ENCODE data around the gene LIMS2. TPM values are rescaled to one million over a fixed set of nuclear protein-coding genes. Genes with fewer than 3 reads are reported as not detected.

LIMS2 gene
- total RNA-seq, 2 experiments from 2014 or later: 1.6 to 24.9 TPM

DNA sequence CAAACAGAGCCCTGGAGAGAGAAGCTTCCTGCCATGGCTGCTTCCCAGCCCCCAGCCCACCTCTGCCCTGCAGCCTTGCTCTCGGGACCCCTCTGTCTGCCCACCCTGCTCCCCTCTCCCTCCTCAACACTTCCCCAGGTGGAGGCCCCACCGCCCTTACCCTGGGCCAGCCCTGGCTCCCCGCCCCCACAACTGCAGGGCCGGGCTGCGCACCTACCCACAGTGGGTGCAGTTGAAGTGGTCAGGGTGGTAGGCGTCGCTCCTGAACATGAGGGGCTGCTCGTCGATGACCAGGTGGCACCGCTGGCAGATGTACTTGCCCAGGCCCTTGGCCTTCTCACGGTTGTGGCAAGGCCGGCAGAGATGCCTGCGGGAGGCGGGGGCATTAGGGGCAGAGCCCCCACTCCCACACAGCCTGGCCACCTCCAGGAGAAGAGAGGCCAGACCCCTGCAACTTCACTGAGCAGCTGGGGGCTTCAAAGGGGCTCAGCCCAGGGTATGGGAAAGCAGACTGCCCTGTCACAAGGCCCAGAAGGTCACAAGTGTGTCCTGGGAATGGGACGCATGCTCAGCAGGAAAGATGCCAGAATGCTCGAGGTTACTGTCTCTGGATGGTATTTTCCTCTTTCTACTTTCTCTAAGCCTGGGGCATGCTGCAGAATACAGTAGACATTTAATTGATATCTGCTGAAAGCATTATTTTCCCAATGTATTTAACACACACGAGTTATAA is 32.5 kb downstream of the LIMS2 start:
- Histone ChIP-seq H3K79me2 (ENCODE audit: insufficient read depth, low read depth, low read length) (no peaks in the 10 kb centered on the region), H3K27ac (ENCODE audit: low read depth, low read length, poor library complexity, severe bottlenecking) (no peak overlapping the region), H4K20me1 (ENCODE audit: insufficient read depth, low read length) (no peaks in the 10 kb centered on the region), H3K9me3 (ENCODE audit: low read length) (no peaks in the 10 kb centered on the region), H2AFZ (ENCODE audit: low read length) (no peak overlapping the region), H3K9me2 (ENCODE audit: insufficient read depth, low read length) (no peaks in the 10 kb centered on the region), H3K4me3 (ENCODE audit: low read depth, low read length, poor library complexity, severe bottlenecking) (no peak overlapping the region), H3K4me1 (ENCODE audit: insufficient read depth, low read length, poor library complexity, severe bottlenecking) (peaks cover 11% of the 10 kb centered on the region), H3K36me3 (ENCODE audit: insufficient read depth, low read length) (no peaks in the 10 kb centered on the region), H3K4me2 (ENCODE audit: low read length) (no peak overlapping the region)
- no peak for DNase-seq (ENCODE audit: low spot score)
- intact Hi-C loops (cut with micrococcal nuclease; ENCODE audit: unreplicated experiment): no loop called here
- TF ChIP-seq EZH2phosphoT487 (IDR thresholded peaks at IDR 0.05; ENCODE audit: borderline replicate concordance, low read depth, low read length): no peak
- TF ChIP-seq, protein P1, sequence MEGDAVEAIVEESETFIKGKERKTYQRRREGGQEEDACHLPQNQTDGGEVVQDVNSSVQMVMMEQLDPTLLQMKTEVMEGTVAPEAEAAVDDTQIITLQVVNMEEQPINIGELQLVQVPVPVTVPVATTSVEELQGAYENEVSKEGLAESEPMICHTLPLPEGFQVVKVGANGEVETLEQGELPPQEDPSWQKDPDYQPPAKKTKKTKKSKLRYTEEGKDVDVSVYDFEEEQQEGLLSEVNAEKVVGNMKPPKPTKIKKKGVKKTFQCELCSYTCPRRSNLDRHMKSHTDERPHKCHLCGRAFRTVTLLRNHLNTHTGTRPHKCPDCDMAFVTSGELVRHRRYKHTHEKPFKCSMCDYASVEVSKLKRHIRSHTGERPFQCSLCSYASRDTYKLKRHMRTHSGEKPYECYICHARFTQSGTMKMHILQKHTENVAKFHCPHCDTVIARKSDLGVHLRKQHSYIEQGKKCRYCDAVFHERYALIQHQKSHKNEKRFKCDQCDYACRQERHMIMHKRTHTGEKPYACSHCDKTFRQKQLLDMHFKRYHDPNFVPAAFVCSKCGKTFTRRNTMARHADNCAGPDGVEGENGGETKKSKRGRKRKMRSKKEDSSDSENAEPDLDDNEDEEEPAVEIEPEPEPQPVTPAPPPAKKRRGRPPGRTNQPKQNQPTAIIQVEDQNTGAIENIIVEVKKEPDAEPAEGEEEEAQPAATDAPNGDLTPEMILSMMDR (conservative IDR thresholded peaks at IDR 0.05; ENCODE audit: low read length): no peak
- ChIA-PET CTCF (ENCODE audit: unreplicated experiment) (no interaction called here), POLR2A (no interaction called here)
- no TSS peak for BruUV-seq (replicated peaks)

DNA sequence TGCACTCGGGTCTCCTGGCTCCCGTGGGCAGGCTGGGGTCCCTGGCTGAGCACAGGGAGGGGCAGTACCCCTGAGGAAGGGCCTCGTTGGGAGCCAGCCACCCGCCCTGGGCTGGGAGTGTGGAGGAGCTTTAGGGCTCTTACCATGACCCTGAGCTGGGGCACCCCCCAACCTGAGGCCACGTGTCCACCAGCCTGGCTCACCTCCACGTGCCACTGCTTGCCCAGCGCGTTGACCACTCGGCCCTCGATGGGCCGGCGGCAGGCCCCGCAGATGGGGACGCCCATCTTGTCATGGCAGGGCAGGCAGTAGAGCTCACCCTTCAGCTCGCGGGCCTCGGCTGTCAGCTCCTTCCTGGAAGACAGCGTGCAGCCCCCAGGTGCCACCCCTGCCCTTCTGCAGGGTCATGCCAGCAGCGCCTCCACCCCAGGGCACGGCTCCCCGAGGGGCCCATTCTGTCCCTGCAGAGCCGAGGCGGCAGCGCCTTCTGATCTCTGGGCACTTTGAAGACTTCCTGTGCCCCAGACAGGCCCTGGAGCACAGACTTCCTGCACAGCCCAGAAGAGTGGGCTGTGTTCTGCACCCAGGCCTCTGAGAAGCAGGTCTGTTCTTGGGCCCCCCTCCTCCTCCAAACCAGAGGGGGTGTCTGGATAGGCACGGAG is 33.4 kb downstream of the LIMS2 start:
- CTCF ChIA-PET (ENCODE audit: unreplicated experiment): interaction anchor here (1.5 kb wide), 1 partner anchor 51 kb away, joined by 6 read pairs; no protein-coding TSS in a partner anchor
- H3K9me3 ChIP-seq (ENCODE audit: low read length): no peaks in the 10 kb centered on the region
- no peaks in the 10 kb centered on the region for H3K36me3 ChIP-seq (ENCODE audit: insufficient read depth, low read length)
- peaks cover 11% of the 10 kb centered on the region for H3K4me1 ChIP-seq (ENCODE audit: insufficient read depth, low read length, poor library complexity, severe bottlenecking)
- peak; percentile 17 for DNase-seq (ENCODE audit: low spot score)
- POLR2A ChIA-PET: no interaction called here
- no peak for TF ChIP-seq EZH2phosphoT487 (IDR thresholded peaks at IDR 0.05; ENCODE audit: borderline replicate concordance, low read depth, low read length)
- TF ChIP-seq, protein P1 (conservative IDR thresholded peaks at IDR 0.05; ENCODE audit: low read length): no peak
- no peak overlapping the region for H2AFZ ChIP-seq (ENCODE audit: low read length)
- no peaks in the 10 kb centered on the region for H3K9me2 ChIP-seq (ENCODE audit: insufficient read depth, low read length)
- no peaks in the 10 kb centered on the region for H3K79me2 ChIP-seq (ENCODE audit: insufficient read depth, low read depth, low read length)
- no peaks in the 10 kb centered on the region for H4K20me1 ChIP-seq (ENCODE audit: insufficient read depth, low read length)
- no TSS peak for BruUV-seq (replicated peaks)
- no peak overlapping the region for H3K4me3 ChIP-seq (ENCODE audit: low read depth, low read length, poor library complexity, severe bottlenecking)
- no peak overlapping the region for H3K27ac ChIP-seq (ENCODE audit: low read depth, low read length, poor library complexity, severe bottlenecking)
- no peak overlapping the region for H3K4me2 ChIP-seq (ENCODE audit: low read length)
- intact Hi-C loops (cut with micrococcal nuclease; ENCODE audit: unreplicated experiment): no loop called here

DNA sequence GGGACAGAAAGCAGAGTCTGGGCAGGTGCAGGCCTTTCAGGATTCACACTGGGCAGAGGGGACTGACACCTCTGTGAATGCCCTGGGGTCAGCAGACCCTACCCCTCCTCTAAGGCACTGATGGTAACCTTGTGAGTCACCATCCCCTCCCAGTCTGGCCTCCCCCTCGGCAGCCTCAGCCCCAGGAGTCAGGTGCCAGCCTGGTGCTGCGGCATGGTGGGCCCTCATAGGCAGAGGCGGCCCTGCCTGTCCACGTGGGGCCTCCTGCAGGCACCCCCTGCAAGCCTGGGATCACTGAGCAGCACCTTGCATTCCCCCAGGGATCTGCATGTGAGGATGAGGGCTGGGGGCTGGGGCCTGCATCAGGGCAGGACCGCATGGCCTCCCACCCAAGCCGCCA is 34.2 kb downstream of the LIMS2 start:
- CTCF ChIA-PET (ENCODE audit: unreplicated experiment): interaction anchor here (1.5 to 1.6 kb wide), 2 partner anchors 21 to 50 kb away, joined by 6 to 8 read pairs; no protein-coding TSS in a partner anchor
- POLR2A ChIA-PET: interaction anchor here (1.7 to 2.1 kb wide), 2 partner anchors 50 to 66 kb away, joined by 5 to 8 read pairs; no protein-coding TSS in a partner anchor
- Histone ChIP-seq H2AFZ (ENCODE audit: low read length) (no peak overlapping the region), H3K36me3 (ENCODE audit: insufficient read depth, low read length) (no peaks in the 10 kb centered on the region), H3K27ac (ENCODE audit: low read depth, low read length, poor library complexity, severe bottlenecking) (no peak overlapping the region), H4K20me1 (ENCODE audit: insufficient read depth, low read length) (no peaks in the 10 kb centered on the region), H3K4me3 (ENCODE audit: low read depth, low read length, poor library complexity, severe bottlenecking) (no peak overlapping the region), H3K4me2 (ENCODE audit: low read length) (no peak overlapping the region), H3K9me3 (ENCODE audit: low read length) (no peaks in the 10 kb centered on the region), H3K9me2 (ENCODE audit: insufficient read depth, low read length) (no peaks in the 10 kb centered on the region), H3K79me2 (ENCODE audit: insufficient read depth, low read depth, low read length) (no peaks in the 10 kb centered on the region), H3K4me1 (ENCODE audit: insufficient read depth, low read length, poor library complexity, severe bottlenecking) (peaks cover 11% of the 10 kb centered on the region)
- TF ChIP-seq, protein P1 (conservative IDR thresholded peaks at IDR 0.05; ENCODE audit: low read length): no peak
- TF ChIP-seq EZH2phosphoT487 (IDR thresholded peaks at IDR 0.05; ENCODE audit: borderline replicate concordance, low read depth, low read length): no peak
- no TSS peak for BruUV-seq (replicated peaks)
- no peak for DNase-seq (ENCODE audit: low spot score)
- intact Hi-C loops (cut with micrococcal nuclease; ENCODE audit: unreplicated experiment): no loop called here
